Endodermal cell (in vitro differentiated cells): ENCODE data around the gene ARFRP1. TPM values are rescaled to one million over a fixed set of nuclear protein-coding genes. Genes with fewer than 3 reads are reported as not detected.

Source experiments
- DNase-seq: peaks from one replicate; pipeline ENCODE4 v3.0.0-alpha.2; 2017
- H3K27ac ChIP-seq: 2 replicates; pipeline ENCODE4 v1.5.1; 2013; ENCODE audit warnings: mild to moderate bottlenecking, low read depth, low read length, moderate library complexity
- H3K27me3 ChIP-seq: 2 replicates; pipeline ENCODE4 v1.6.1; 2013; ENCODE audit warnings: mild to moderate bottlenecking, low read length, moderate library complexity; ENCODE audit not compliant: insufficient read depth, control insufficient read depth, poor library complexity, severe bottlenecking
- H3K36me3 ChIP-seq: 2 replicates; pipeline ENCODE4 v1.7.0; 2013; ENCODE audit warnings: mild to moderate bottlenecking, low read length, moderate library complexity; ENCODE audit not compliant: control insufficient read depth, insufficient read depth
- H3K4me1 ChIP-seq: one replicate; pipeline ENCODE4 v1.7.0; 2013; ENCODE audit warnings: low read length; ENCODE audit not compliant: control insufficient read depth, insufficient read depth
- H3K4me3 ChIP-seq: 2 replicates; pipeline ENCODE4 v1.5.1; 2013; ENCODE audit warnings: mild to moderate bottlenecking, low read length, moderate library complexity
- H3K9ac ChIP-seq: 2 replicates; pipeline ENCODE4 v1.6.1; 2013; ENCODE audit warnings: mild to moderate bottlenecking, low read length, moderate library complexity; ENCODE audit not compliant: poor library complexity, severe bottlenecking; ENCODE audit errors: extremely low read depth
- H3K9me3 ChIP-seq: 2 replicates; pipeline ENCODE4 v1.6.1; 2013; ENCODE audit warnings: mild to moderate bottlenecking, low read length, moderate library complexity; ENCODE audit not compliant: control insufficient read depth
- H3K27ac Mint-ChIP-seq: 2 replicates; pipeline ENCODE4 v1.8.0; 2020; ENCODE audit warnings: mixed read lengths
- H3K27me3 Mint-ChIP-seq: 2 replicates; pipeline ENCODE4 v1.8.0; 2021; ENCODE audit warnings: mild to moderate bottlenecking, mixed read lengths; ENCODE audit not compliant: insufficient read depth
- H3K36me3 Mint-ChIP-seq: 2 replicates; pipeline ENCODE4 v1.8.0; 2020; ENCODE audit warnings: low read depth, mixed read lengths
- H3K4me1 Mint-ChIP-seq: 2 replicates; pipeline ENCODE4 v1.8.0; 2020; ENCODE audit warnings: mixed read lengths
- H3K4me3 Mint-ChIP-seq: 2 replicates; pipeline ENCODE4 v1.8.0; 2020; ENCODE audit warnings: mild to moderate bottlenecking, moderate library complexity, mixed read lengths
- H3K9me3 Mint-ChIP-seq: 2 replicates; pipeline ENCODE4 v1.8.0; 2020; ENCODE audit warnings: mild to moderate bottlenecking, mixed read lengths
- WGBS, 2 experiments: methylation state at CpG; one replicate each; pipeline versions ENCODE4 v1.1.5 to v1.1.7; 2013; ENCODE audit warnings: missing lambda C conversion rate in 2 of 2, mixed read lengths in 1 of 2; ENCODE audit not compliant: insufficient coverage in 1 of 2, insufficient read length in 1 of 2; 5-methylcytosine and 5-hydroxymethylcytosine counted together
- total RNA-seq, 2 donors: library from RNA; stranded (reverse); fragmentation: NEBNext Ultra II Directional in 1 of 2; extraction: Animal tissue kit (Norgen Biotek cat#: 25700) in 1 of 2; gene quantifications; 2 replicates in 1 of 2; 3 replicates in 1 of 2; pipeline ENCODE4 v1.2.1, GENCODE V29; 2021
- TF ChIP-seq, protein P1 (sequence below): fragments of 200-600 bp; sonication (generic); conservative IDR thresholded peaks from 2 replicates; pipeline ENCODE4 v1.5.0; 2021; ENCODE audit warnings: antibody characterized with exemption, mild to moderate bottlenecking

ARFRP1 gene
- total RNA-seq, 2 donors from 2014 or later: 41.6 to 46.2 TPM

DNA sequence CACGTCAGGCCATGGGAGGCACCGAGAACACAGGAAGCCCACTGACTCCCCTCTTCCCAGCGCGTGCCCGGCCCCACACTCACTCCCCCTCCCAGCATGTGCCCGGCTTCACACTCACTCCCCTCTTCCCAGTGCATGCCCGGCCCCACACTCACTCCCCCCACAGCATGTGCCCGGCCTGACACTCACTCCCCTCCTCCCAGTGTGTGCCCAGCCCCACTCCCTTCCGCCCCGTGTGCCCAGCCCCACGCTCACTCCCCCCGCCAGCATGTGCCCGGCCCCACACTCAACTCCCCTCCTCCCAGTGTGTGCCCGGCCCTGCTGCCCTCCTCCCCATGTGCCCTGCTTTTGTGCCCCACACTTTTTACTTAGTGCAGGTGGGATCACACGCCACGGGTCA lies 39.9 kb downstream of the ARFRP1 start:
- no peaks in the 10 kb centered on the region for H3K4me1 ChIP-seq
- WGBS, 2 experiments: 92 to 100% methylated on average over 3 to 16 of the region's 16 CpGs
- no peak overlapping the region for H3K4me3 ChIP-seq
- peaks cover 16% of the 10 kb centered on the region for H3K36me3 ChIP-seq
- no peaks in the 10 kb centered on the region for H3K4me1 Mint-ChIP-seq
- peaks cover 31% of the 10 kb centered on the region for H3K36me3 Mint-ChIP-seq
- H3K27ac Mint-ChIP-seq: no peak overlapping the region
- no peak overlapping the region for H3K9ac ChIP-seq
- no peaks in the 10 kb centered on the region for H3K9me3 ChIP-seq
- H3K27me3 ChIP-seq: no peaks in the 10 kb centered on the region
- no peak overlapping the region for H3K4me3 Mint-ChIP-seq
- no peaks in the 10 kb centered on the region for H3K9me3 Mint-ChIP-seq
- no peak for DNase-seq
- no peak overlapping the region for H3K27ac ChIP-seq
- H3K27me3 Mint-ChIP-seq: no peaks in the 10 kb centered on the region
- TF ChIP-seq, protein P1, sequence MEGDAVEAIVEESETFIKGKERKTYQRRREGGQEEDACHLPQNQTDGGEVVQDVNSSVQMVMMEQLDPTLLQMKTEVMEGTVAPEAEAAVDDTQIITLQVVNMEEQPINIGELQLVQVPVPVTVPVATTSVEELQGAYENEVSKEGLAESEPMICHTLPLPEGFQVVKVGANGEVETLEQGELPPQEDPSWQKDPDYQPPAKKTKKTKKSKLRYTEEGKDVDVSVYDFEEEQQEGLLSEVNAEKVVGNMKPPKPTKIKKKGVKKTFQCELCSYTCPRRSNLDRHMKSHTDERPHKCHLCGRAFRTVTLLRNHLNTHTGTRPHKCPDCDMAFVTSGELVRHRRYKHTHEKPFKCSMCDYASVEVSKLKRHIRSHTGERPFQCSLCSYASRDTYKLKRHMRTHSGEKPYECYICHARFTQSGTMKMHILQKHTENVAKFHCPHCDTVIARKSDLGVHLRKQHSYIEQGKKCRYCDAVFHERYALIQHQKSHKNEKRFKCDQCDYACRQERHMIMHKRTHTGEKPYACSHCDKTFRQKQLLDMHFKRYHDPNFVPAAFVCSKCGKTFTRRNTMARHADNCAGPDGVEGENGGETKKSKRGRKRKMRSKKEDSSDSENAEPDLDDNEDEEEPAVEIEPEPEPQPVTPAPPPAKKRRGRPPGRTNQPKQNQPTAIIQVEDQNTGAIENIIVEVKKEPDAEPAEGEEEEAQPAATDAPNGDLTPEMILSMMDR: no peak

DNA sequence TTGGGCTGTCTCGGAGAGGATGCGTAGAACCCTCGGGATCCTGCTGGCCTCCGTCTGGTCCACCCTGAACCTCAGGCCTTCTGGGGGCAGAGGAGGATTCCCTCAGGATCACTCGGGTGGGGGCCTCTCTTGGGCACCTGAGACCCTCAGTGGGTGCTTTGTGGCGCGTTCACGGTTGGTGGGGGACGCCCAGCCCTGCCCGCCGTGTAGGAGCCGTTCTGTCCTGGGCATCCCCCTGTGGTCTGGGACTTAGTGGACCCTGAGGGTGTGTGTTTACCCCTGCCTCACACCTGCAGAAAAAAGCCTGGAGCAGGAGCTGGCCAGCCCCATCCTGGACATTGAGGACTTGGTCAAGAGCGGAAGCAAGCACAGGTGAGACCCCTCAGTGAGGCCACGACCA lies 42.1 kb downstream of the ARFRP1 start:
- H3K27me3 Mint-ChIP-seq: no peaks in the 10 kb centered on the region

DNA sequence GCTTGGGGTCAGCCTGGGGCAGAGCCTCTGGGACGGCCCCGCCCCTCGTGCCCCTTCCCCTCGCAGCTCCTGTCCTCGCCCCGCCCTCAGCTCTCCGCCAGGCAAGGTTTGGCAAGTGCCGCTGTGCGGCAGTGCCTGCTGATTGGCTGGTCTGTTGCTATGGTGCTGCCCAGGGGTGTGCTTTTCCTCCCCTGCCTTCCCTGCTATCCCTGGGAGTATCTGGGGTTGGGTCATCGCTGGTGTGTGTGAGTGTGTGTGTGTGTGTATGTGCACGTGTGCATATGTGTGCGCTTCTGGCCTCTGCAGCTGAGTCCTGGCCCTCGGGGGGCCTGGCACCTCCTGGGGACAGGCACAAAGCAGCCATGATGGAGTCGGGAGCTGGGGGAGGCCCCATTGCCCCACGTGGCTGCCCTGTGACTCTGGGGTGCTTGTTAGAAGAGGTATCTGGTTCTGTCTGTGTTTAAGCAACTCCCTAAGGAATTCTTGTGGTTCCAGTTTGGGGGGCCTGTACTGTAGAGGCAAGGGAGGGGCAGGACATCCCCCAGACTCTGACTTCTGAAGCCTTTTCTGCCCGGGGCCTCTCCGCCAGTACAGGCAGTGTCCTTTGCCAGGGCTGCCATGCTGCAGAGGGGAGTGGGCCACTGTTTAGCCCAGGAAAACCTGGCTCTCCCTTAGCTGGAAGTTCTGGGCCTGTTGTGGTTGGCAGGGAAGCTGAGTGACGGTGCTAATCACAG lies 42.7 kb downstream of the ARFRP1 start:
- peak; percentile 75 for DNase-seq
- Histone ChIP-seq H3K36me3 (peaks cover 31% of the 10 kb centered on the region), H3K27me3 (no peaks in the 10 kb centered on the region), H3K4me1 (no peaks in the 10 kb centered on the region), H3K4me3 (no peak overlapping the region), H3K9ac (no peak overlapping the region), H3K27ac (no peak overlapping the region), H3K9me3 (no peaks in the 10 kb centered on the region)
- no peak overlapping the region for H3K27ac Mint-ChIP-seq
- 82 to 87% methylated on average over 7 to 18 of the region's 18 CpGs for WGBS, 2 experiments
- no peaks in the 10 kb centered on the region for H3K27me3 Mint-ChIP-seq
- no peaks in the 10 kb centered on the region for H3K9me3 Mint-ChIP-seq
- no peaks in the 10 kb centered on the region for H3K4me1 Mint-ChIP-seq
- TF ChIP-seq, protein P1: no peak
- peaks cover 37% of the 10 kb centered on the region for H3K36me3 Mint-ChIP-seq
- no peak overlapping the region for H3K4me3 Mint-ChIP-seq

More for the DNA sequence above, 42.1 kb downstream of the ARFRP1 start:
- TF ChIP-seq, protein P1: no peak
- no peaks in the 10 kb centered on the region for H3K27me3 ChIP-seq
- H3K4me1 Mint-ChIP-seq: no peaks in the 10 kb centered on the region
- H3K4me3 Mint-ChIP-seq: no peak overlapping the region
- no peak overlapping the region for H3K27ac ChIP-seq
- H3K9me3 Mint-ChIP-seq: no peaks in the 10 kb centered on the region
- peaks cover 36% of the 10 kb centered on the region for H3K36me3 Mint-ChIP-seq
- no peaks in the 10 kb centered on the region for H3K9me3 ChIP-seq
- peaks cover 28% of the 10 kb centered on the region for H3K36me3 ChIP-seq
- no peak for DNase-seq
- H3K27ac Mint-ChIP-seq: no peak overlapping the region
- 93% methylated on average over 11 to 14 of the region's 14 CpGs for WGBS, 2 experiments
- no peak overlapping the region for H3K4me3 ChIP-seq
- no peak overlapping the region for H3K9ac ChIP-seq
- no peaks in the 10 kb centered on the region for H3K4me1 ChIP-seq
